DOHH2 (cell line): Measurements from ENCODE around the gene ROBO1.
"Not testable (repeated sequence)": the region's sequence is repeated elsewhere in the genome, so short reads cannot be mapped to it uniquely, and the experiment has no call there.

ENCODE experiments used
- EZH2phosphoT487 ChIP-seq: fragments of 200-600 bp; sonication (generic); IDR thresholded peaks from 2 replicates; pipeline ENCODE4 v1.6.1; 2017; ENCODE audit warnings: borderline replicate concordance, mild to moderate bottlenecking, antibody characterized with exemption, low read length, moderate library complexity, mixed read lengths
- TF ChIP-seq, protein P1 (sequence below): fragments of 200-600 bp; sonication (generic); IDR thresholded peaks from one replicate; pipeline ENCODE4 v1.5.1; 2014; ENCODE audit warnings: antibody characterized with exemption, mild to moderate bottlenecking, low read depth, low read length; ENCODE audit not compliant: poor library complexity, severe bottlenecking

DNA sequence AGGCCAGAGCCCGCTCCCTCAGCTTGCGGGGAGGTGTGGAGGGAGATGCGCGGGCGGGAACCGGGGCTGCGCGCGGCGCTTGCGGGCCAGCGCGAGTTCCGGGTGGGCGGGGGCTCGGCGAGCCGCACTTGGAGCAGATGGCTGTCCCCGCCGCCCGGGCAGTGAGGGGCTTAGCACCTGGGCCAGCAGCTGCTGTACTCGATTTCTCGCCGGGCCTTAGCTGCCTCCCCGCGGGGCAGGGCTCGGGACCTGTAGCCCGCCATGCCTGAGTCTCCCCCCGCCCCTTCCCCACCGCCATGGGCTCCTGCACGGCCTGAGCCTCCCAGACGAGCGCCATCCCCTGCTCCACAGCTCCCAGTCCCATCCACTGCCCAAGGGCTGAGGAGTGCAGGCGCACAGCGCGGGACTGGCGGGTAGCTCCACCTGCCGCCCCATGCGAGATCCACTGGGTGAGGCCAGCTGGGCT is 265.5 kb downstream of the ROBO1 start:
- TF ChIP-seq, protein P1, sequence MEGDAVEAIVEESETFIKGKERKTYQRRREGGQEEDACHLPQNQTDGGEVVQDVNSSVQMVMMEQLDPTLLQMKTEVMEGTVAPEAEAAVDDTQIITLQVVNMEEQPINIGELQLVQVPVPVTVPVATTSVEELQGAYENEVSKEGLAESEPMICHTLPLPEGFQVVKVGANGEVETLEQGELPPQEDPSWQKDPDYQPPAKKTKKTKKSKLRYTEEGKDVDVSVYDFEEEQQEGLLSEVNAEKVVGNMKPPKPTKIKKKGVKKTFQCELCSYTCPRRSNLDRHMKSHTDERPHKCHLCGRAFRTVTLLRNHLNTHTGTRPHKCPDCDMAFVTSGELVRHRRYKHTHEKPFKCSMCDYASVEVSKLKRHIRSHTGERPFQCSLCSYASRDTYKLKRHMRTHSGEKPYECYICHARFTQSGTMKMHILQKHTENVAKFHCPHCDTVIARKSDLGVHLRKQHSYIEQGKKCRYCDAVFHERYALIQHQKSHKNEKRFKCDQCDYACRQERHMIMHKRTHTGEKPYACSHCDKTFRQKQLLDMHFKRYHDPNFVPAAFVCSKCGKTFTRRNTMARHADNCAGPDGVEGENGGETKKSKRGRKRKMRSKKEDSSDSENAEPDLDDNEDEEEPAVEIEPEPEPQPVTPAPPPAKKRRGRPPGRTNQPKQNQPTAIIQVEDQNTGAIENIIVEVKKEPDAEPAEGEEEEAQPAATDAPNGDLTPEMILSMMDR = not testable (repeated sequence)
- not testable (repeated sequence) for TF ChIP-seq EZH2phosphoT487
